ENCODE measurements around the gene OLFM1.

Gene OLFM1

DNA sequence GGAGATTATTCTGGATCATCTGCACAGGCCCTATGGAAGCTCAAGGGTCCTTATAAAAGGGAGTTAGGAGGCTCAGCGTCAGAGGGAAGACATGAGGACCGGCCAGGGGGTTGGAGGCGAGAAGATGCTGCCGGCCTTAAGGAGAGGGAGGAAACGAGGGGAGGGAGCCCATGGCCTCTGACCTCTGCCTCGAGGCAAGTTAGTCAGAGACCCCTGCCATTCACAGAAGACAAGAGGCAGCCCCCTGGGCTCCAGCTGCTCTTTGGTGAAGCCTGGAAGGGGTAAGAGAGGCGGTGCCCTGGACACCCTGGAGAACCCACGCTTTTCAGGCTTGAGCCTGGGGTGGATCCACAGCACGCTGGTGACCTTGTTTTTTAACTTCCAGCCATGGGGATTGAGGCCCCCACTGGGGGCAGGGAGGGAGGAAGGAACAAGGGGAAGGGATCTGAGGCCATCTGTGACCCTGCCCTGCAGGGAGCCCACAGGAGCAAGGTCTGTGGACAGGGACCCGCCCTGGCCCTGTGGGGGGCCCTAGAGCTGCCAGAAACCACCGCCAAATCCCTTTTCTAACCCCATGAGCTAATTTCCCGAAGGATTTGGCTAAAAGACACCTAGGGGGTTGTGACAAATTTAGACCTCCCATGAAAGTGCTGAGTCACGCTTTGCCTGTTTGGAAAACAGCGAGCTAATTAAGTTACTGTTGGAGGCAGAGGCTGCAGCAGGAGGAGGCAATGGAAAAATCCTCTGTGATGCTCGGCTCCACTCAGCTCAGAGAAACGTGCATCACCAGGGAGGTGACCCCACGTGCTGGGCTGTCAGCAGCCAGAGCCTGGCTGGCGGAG lies 49.7 kb downstream of the OLFM1 start:
- Histone ChIP-seq H4K20me1 (ENCODE audit: insufficient read depth) (no peaks in the 10 kb centered on the region), H3K79me2 (ENCODE audit: insufficient read depth, low read depth) (no peaks in the 10 kb centered on the region), H3K27ac (no peak overlapping the region), H3K4me2 (no peak overlapping the region), H3K4me3 (IDR thresholded peaks at IDR 0.05; ENCODE audit: insufficient read depth, low read depth, low read length) (no peak overlapping the region), H3K4me1 (ENCODE audit: low read depth, poor library complexity, severe bottlenecking) (no peaks in the 10 kb centered on the region), H3K9ac (no peak overlapping the region), H3K36me3 (ENCODE audit: insufficient read depth) (no peaks in the 10 kb centered on the region), H2AFZ (ENCODE audit: low read depth) (no peak overlapping the region), H3K27me3 (ENCODE audit: insufficient read depth, low read depth) (peaks cover 14% of the 10 kb centered on the region; the same call in 1 of the 2 replicates)
- TF ChIP-seq, protein P1, sequence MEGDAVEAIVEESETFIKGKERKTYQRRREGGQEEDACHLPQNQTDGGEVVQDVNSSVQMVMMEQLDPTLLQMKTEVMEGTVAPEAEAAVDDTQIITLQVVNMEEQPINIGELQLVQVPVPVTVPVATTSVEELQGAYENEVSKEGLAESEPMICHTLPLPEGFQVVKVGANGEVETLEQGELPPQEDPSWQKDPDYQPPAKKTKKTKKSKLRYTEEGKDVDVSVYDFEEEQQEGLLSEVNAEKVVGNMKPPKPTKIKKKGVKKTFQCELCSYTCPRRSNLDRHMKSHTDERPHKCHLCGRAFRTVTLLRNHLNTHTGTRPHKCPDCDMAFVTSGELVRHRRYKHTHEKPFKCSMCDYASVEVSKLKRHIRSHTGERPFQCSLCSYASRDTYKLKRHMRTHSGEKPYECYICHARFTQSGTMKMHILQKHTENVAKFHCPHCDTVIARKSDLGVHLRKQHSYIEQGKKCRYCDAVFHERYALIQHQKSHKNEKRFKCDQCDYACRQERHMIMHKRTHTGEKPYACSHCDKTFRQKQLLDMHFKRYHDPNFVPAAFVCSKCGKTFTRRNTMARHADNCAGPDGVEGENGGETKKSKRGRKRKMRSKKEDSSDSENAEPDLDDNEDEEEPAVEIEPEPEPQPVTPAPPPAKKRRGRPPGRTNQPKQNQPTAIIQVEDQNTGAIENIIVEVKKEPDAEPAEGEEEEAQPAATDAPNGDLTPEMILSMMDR (conservative IDR thresholded peaks at IDR 0.05; ENCODE audit: low read depth, low read length) = no peak

DNA sequence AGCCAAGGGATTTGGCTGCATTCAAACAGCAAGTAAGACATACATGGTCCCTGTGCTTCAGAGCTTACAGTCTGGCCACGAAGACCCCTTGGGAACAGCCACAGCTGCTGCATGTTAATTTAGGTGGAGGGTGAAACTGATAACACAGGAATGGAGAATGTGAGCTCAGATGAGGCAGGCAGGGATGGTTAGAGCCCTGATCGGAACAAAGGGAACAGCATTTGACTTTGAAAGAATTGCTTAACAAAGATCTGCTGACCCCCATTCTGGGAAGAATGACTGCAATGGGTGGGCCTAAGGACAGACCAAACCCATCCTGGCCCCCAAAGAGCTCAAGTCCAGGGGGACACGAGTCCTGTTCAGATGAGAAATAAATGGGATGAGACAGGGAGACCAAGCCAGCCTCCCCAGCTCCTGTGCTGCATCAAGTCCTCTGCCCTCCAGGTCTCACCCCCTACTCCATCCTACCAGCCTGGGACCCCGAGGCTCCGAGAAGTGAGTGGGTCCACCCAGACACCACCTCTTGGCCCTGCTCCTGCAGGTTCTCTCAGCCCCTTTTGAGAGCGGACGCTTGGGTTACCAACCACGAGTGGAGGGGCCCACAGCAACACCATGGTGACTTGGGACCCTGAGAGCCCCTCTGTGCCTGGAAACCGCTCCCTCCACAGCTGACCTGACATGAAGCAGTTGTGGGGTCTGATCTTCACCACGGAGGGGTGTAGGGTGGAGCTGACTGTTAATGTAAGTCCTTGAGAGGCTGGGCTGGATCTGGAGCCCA lies 50.8 kb downstream of the OLFM1 start:
- TF ChIP-seq, protein P1 (conservative IDR thresholded peaks at IDR 0.05; ENCODE audit: low read depth, low read length) = no peak
- Histone ChIP-seq H3K4me1 (ENCODE audit: low read depth, poor library complexity, severe bottlenecking) (no peaks in the 10 kb centered on the region), H3K4me3 (IDR thresholded peaks at IDR 0.05; ENCODE audit: insufficient read depth, low read depth, low read length) (no peak overlapping the region), H2AFZ (ENCODE audit: low read depth) (no peak overlapping the region), H3K27ac (no peak overlapping the region), H3K27me3 (ENCODE audit: insufficient read depth, low read depth) (peaks cover 15% of the 10 kb centered on the region; the same call in 1 of the 2 replicates), H4K20me1 (ENCODE audit: insufficient read depth) (no peaks in the 10 kb centered on the region), H3K79me2 (ENCODE audit: insufficient read depth, low read depth) (no peaks in the 10 kb centered on the region), H3K4me2 (no peak overlapping the region), H3K9ac (no peak overlapping the region), H3K36me3 (ENCODE audit: insufficient read depth) (no peaks in the 10 kb centered on the region)

DNA sequence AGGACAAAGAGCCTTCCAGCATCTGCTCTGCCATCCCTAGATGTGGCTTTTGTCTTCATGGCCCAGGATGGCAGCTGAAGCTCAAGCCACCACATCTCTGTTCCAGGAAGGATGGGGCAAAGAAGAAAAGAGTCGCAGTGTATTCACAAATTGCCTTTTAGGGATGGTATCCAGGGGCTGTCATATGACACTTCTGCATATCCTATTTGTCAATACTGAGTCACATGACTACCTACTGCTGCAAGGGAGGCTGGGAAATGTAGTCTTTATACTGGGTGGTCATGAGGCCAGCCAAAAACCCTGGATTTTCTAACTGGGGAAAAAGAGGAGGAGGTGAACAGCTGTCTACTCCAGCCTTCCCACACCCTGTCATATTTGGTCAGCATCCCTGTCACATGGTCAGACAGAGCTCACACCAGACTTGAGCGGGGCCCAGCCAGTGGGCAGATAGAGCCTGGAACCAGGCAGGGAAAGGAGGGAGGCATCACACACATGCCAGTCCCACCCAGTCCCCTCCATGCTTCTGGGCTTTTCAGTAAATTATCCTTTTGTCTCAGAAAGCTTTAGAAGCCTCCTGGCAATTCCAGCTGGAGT lies 52.0 kb downstream of the OLFM1 start:
- no peak overlapping the region for H2AFZ ChIP-seq (ENCODE audit: low read depth)
- TF ChIP-seq, protein P1 (conservative IDR thresholded peaks at IDR 0.05; ENCODE audit: low read depth, low read length) = no peak

DNA sequence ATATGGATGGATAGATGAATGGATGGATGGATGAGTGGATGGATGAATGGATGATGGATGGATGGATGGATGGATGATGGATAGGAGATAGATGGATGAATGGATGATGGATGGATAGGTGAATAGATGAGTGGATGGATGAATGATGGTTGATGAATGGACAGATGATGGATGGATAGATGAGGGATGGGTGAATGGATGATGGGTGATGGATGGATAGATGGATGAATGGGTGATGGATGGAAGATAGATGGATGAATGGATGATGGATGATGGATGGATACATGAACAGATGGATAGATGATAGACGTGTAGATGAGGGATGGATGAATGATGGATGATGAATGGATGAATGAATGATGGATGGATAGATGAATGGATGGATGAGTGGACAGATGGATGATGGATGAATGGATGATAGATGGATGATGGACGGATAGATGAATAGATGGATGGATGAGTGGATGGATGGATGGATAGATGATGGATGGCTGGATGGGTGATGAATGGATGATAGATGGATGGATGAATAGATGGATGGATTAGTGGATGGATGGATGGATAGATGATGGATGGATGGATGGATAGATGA lies 53.8 kb downstream of the OLFM1 start:
- H3K79me2 ChIP-seq (ENCODE audit: insufficient read depth, low read depth) = no peaks in the 10 kb centered on the region
- H4K20me1 ChIP-seq (ENCODE audit: insufficient read depth) = no peaks in the 10 kb centered on the region
- no peak overlapping the region for H3K4me2 ChIP-seq
- H3K9ac ChIP-seq = no peak overlapping the region
- H3K27ac ChIP-seq = no peak overlapping the region
- no peak overlapping the region for H2AFZ ChIP-seq (ENCODE audit: low read depth)
- no peaks in the 10 kb centered on the region for H3K36me3 ChIP-seq (ENCODE audit: insufficient read depth)
- no peaks in the 10 kb centered on the region for H3K4me1 ChIP-seq (ENCODE audit: low read depth, poor library complexity, severe bottlenecking)
- TF ChIP-seq, protein P1 (conservative IDR thresholded peaks at IDR 0.05; ENCODE audit: low read depth, low read length) = no peak
- peaks cover 15% of the 10 kb centered on the region; the same call in 1 of the 2 replicates for H3K27me3 ChIP-seq (ENCODE audit: insufficient read depth, low read depth)
- no peak overlapping the region for H3K4me3 ChIP-seq (IDR thresholded peaks at IDR 0.05; ENCODE audit: insufficient read depth, low read depth, low read length)

More for the DNA sequence above, 52.0 kb downstream of the OLFM1 start:
- Histone ChIP-seq H3K27ac (no peak overlapping the region), H3K36me3 (ENCODE audit: insufficient read depth) (no peaks in the 10 kb centered on the region), H4K20me1 (ENCODE audit: insufficient read depth) (no peaks in the 10 kb centered on the region), H3K9ac (no peak overlapping the region), H3K4me3 (IDR thresholded peaks at IDR 0.05; ENCODE audit: insufficient read depth, low read depth, low read length) (no peak overlapping the region), H3K27me3 (ENCODE audit: insufficient read depth, low read depth) (peaks cover 15% of the 10 kb centered on the region; the same call in 1 of the 2 replicates), H3K4me1 (ENCODE audit: low read depth, poor library complexity, severe bottlenecking) (no peaks in the 10 kb centered on the region), H3K4me2 (no peak overlapping the region), H3K79me2 (ENCODE audit: insufficient read depth, low read depth) (no peaks in the 10 kb centered on the region)

All from KMS-11 (cell line).